ENCODE data around the gene ATN1.

GRCh38 chr12:6932766-6933165 lies 5.0 kb downstream of the ATN1 start:
- TF ChIP-seq MAX (CRISPR knock-in tag; IDR thresholded peaks at IDR 0.05) (no peak), SETDB1 (IDR thresholded peaks at IDR 0.05; ENCODE audit: low read length) (no peak), IRF2 (CRISPR knock-in tag; IDR thresholded peaks at IDR 0.05) (no peak), RFX7 (CRISPR knock-in tag; IDR thresholded peaks at IDR 0.05) (no peak)

All from K562 (cell line).